Endothelial cell of umbilical vein (primary cell): ENCODE data around the gene SLC1A6.

Source experiments
- EZH2 ChIP-seq: IDR thresholded peaks from 2 replicates; pipeline ENCODE4 v1.6.1; 2012; ENCODE audit warnings: borderline replicate concordance, low read depth, mild to moderate bottlenecking, moderate library complexity, low read length, inconsistent platforms; ENCODE audit not compliant: severe bottlenecking
- GATA2 ChIP-seq: IDR thresholded peaks from 2 replicates; pipeline ENCODE4 v1.7.0; 2011; ENCODE audit warnings: low read depth, mild to moderate bottlenecking, moderate library complexity, mixed read lengths, low read length; ENCODE audit not compliant: insufficient read length, insufficient read depth
- POLR2A ChIP-seq: IDR thresholded peaks from 2 replicates; pipeline ENCODE4 v1.6.1; 2012; ENCODE audit warnings: low read depth, mild to moderate bottlenecking, control low read depth, low read length
- POLR2AphosphoS5 ChIP-seq: IDR thresholded peaks from 2 replicates; pipeline ENCODE4 v1.6.1; 2012; ENCODE audit warnings: low read depth, mild to moderate bottlenecking, control low read depth, low read length, moderate library complexity; ENCODE audit not compliant: insufficient read depth
- TF ChIP-seq, protein P1 (sequence below), 2 donors: IDR thresholded peaks; 1 replicate in 1 of 2; 2 replicates in 1 of 2; pipeline ENCODE4 v1.5.1; 2011; ENCODE audit warnings: low read length in 2 of 2, mild to moderate bottlenecking in 2 of 2, moderate library complexity in 2 of 2, control low read depth in 1 of 2, inconsistent platforms in 1 of 2, low read depth in 1 of 2; ENCODE audit not compliant: insufficient read depth in 1 of 2; ENCODE audit errors: extremely low read depth in 1 of 2
- TF ChIP-seq, protein P2 (sequence below): IDR thresholded peaks from 2 replicates; pipeline ENCODE4 v1.6.1; 2011; ENCODE audit not compliant: insufficient read depth, insufficient read length

DNA sequence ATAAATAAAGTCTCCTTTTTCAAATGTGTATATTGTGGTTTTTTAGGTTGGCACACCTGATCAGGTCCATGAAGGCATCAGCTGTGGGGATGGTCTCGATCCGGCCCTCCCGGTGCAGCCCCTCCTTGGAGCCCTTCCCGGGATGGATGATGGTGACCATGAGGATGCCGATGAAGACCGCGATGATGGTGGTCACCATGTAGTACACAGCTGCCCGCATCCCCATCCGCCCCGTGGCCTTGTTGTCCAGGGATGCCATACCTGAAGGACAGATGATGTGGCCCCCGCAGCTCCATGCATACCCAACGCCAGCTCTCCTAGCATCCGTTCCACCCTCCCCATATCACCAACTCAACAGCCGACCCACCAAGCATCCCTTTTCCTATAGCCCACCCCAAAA, 11.4 kb downstream of the SLC1A6 start:
- TF ChIP-seq EZH2: no peak
- TF ChIP-seq, protein P1, sequence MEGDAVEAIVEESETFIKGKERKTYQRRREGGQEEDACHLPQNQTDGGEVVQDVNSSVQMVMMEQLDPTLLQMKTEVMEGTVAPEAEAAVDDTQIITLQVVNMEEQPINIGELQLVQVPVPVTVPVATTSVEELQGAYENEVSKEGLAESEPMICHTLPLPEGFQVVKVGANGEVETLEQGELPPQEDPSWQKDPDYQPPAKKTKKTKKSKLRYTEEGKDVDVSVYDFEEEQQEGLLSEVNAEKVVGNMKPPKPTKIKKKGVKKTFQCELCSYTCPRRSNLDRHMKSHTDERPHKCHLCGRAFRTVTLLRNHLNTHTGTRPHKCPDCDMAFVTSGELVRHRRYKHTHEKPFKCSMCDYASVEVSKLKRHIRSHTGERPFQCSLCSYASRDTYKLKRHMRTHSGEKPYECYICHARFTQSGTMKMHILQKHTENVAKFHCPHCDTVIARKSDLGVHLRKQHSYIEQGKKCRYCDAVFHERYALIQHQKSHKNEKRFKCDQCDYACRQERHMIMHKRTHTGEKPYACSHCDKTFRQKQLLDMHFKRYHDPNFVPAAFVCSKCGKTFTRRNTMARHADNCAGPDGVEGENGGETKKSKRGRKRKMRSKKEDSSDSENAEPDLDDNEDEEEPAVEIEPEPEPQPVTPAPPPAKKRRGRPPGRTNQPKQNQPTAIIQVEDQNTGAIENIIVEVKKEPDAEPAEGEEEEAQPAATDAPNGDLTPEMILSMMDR (IDR thresholded peaks at IDR 0.05; ENCODE audit: extremely low read depth in 1 of 2, insufficient read depth in 1 of 2, low read depth in 1 of 2, low read length in 2 of 2): no peak
- TF ChIP-seq POLR2A: no peak
- TF ChIP-seq, protein P2, sequence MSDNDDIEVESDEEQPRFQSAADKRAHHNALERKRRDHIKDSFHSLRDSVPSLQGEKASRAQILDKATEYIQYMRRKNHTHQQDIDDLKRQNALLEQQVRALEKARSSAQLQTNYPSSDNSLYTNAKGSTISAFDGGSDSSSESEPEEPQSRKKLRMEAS: no peak
- TF ChIP-seq POLR2AphosphoS5: no peak
- TF ChIP-seq GATA2: no peak
